ENCODE results near the gene C2orf72. TPM values are rescaled to one million over a fixed set of nuclear protein-coding genes. Genes with fewer than 3 reads are reported as not detected.

The C2orf72 gene
- total RNA-seq, 4 donors from 2014 or later, result 0.55 TPM; not detected in 3

DNA sequence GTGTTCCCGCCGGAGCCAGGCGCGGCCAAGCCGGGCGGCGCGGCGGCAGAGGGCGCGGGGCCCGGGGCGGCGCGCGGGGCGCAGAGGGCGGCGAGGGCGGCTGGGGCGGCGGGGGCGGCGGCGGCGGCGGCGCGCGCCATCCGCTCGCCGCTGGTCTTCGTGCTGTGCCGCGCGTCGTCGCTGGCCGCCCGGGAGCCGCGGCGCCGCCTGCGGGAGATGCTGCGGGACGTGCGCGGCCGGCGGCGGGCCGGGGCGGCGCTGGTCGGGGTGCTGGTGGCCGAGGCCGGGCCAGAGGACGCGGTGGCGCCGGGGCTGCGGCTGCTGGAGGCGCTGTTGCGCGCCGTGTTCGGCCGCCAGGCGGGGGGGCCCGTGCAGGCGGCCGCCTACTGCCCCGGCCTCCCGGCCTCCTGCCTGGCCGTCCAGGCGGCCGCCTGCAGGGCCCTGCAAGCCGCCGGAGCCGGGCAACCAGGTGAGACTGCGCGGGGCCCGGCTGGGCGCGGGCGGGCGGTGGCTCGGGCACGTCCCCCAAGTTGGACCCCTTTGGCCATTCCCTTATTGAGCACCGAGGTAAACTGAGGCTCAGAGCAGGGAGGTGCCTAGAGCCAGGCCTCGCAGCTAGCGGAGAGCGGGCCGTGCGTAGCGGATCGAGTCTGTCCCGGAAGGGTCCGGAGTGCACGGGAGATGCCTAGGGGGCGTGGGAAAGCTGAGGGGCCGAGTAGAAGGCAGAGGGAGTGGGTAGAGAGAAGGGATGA is 584 bp downstream of the C2orf72 start:
- DNase-seq, result no peak
- intact Hi-C loops (cut with DNase I; ENCODE audit: low total_unique reads), result no loop called here
- Histone ChIP-seq H3K9me3 (no peaks in the 10 kb centered on the region), H3K4me3 (no peak overlapping the region), H3K27ac (no peak overlapping the region), H3K4me1 (no peaks in the 10 kb centered on the region), H3K36me3 (no peaks in the 10 kb centered on the region), H3K27me3 (peaks cover 0 to 16% of the 10 kb centered on the region in 2 donors)
- TF ChIP-seq, protein P1, sequence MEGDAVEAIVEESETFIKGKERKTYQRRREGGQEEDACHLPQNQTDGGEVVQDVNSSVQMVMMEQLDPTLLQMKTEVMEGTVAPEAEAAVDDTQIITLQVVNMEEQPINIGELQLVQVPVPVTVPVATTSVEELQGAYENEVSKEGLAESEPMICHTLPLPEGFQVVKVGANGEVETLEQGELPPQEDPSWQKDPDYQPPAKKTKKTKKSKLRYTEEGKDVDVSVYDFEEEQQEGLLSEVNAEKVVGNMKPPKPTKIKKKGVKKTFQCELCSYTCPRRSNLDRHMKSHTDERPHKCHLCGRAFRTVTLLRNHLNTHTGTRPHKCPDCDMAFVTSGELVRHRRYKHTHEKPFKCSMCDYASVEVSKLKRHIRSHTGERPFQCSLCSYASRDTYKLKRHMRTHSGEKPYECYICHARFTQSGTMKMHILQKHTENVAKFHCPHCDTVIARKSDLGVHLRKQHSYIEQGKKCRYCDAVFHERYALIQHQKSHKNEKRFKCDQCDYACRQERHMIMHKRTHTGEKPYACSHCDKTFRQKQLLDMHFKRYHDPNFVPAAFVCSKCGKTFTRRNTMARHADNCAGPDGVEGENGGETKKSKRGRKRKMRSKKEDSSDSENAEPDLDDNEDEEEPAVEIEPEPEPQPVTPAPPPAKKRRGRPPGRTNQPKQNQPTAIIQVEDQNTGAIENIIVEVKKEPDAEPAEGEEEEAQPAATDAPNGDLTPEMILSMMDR (IDR thresholded peaks at IDR 0.05), result no peak
- TF ChIP-seq POLR2A (IDR thresholded peaks at IDR 0.05), result no peak

DNA sequence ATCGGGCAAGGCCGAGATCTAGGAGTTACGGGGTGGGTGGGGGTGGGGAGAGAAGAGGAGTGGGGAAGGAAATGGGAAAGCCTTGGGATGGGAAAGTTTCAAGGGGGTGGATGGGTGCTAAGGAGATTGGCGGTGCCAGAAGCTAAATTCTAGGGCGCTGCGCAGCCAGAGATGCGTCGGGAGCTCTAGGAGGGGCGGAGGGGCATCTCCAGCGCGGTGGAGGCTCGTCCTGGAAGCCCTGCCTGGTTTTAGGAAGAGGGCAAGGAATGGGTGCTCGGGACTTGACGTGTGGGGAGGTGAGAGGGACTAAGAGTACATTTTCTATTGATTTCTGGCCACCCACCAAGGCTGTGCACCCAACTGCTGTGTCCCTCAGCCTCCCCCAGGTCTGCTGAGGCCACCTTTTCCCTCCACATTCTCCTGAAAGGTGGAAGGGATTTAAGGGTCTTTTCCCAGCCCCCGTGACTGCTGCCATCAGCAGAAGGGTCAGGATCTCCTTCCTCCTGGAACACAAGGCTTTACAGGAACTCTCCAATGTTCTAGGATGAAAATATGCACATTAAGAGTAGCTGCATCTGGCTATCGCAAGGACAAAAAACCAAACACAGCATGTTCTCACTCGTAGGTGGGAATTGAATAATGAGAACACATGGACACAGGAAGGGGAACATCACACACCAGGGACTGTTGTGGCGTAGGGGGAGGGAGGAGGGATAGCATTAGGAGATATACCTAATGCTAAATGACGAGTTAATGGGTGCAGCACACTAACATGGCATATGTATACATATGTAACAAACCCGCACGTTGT is 1.4 kb downstream of the C2orf72 start:
- H3K4me1 ChIP-seq, result no peaks in the 10 kb centered on the region
- DNase-seq, result no peak
- H3K36me3 ChIP-seq, result no peaks in the 10 kb centered on the region
- H3K9me3 ChIP-seq, result no peaks in the 10 kb centered on the region
- no peak overlapping the region for H3K4me3 ChIP-seq
- intact Hi-C loops (cut with DNase I; ENCODE audit: low total_unique reads), result no loop called here
- peaks cover 0 to 16% of the 10 kb centered on the region in 2 donors for H3K27me3 ChIP-seq
- TF ChIP-seq, protein P1 (IDR thresholded peaks at IDR 0.05), result no peak
- no peak for TF ChIP-seq POLR2A (IDR thresholded peaks at IDR 0.05)
- no peak overlapping the region for H3K27ac ChIP-seq

DNA sequence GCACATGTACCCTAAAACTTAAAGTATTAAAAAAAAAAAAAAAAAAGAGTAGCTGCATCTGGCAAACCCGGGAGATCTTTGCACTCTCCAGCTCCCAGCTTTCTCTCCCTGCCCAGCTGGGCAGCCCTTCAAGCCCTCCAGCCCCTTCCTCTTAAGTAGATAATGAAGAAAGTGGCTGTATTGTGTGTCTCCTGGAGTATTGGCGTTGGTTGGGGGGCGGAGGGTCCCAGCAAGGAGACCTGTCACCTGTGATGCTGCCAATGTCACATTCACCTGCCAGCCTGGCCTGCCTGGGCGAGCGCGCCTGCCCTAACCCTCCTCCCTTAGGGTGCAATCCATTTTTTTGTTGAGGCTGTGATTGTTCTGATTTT is 2.0 kb downstream of the C2orf72 start:
- intact Hi-C loops (cut with DNase I; ENCODE audit: low total_unique reads), result no loop called here
- H3K27ac ChIP-seq, result no peak overlapping the region
- H3K4me3 ChIP-seq, result no peak overlapping the region
- no peaks in the 10 kb centered on the region for H3K36me3 ChIP-seq
- no peak for DNase-seq
- H3K27me3 ChIP-seq, result peaks cover 0 to 16% of the 10 kb centered on the region in 2 donors
- no peaks in the 10 kb centered on the region for H3K4me1 ChIP-seq
- TF ChIP-seq, protein P1 (IDR thresholded peaks at IDR 0.05), result no peak
- no peak for TF ChIP-seq POLR2A (IDR thresholded peaks at IDR 0.05)
- no peaks in the 10 kb centered on the region for H3K9me3 ChIP-seq

GRCh38 chr2:231039821-231040364 is 2.6 kb downstream of the C2orf72 start:
- H3K4me1 ChIP-seq, result no peaks in the 10 kb centered on the region
- no peak overlapping the region for H3K4me3 ChIP-seq
- DNase-seq, result no peak
- intact Hi-C loops (cut with DNase I; ENCODE audit: low total_unique reads), result no loop called here
- peaks cover 0 to 16% of the 10 kb centered on the region in 2 donors for H3K27me3 ChIP-seq
- H3K36me3 ChIP-seq, result no peaks in the 10 kb centered on the region
- H3K27ac ChIP-seq, result no peak overlapping the region
- TF ChIP-seq, protein P1 (IDR thresholded peaks at IDR 0.05), result no peak
- TF ChIP-seq POLR2A (IDR thresholded peaks at IDR 0.05), result no peak
- H3K9me3 ChIP-seq, result no peaks in the 10 kb centered on the region

Data from uterus (tissue), 4 donors.